Astrocyte (in vitro differentiated cells and primary cell): ENCODE results near the gene PDGFRB. TPM values are rescaled to one million over a fixed set of nuclear protein-coding genes. Genes with fewer than 3 reads are reported as not detected.

Experiments
- DNase-seq: peaks from one replicate; pipeline ENCODE4 v3.0.0-alpha.2; 2010; ENCODE audit warnings: low read depth
- FAIRE-seq: peaks from 2 replicates; lab custom pipeline; 2011; peaks lifted over from hg19 to GRCh38; lab: Jason Lieb, UNC
- H2AFZ ChIP-seq: 2 replicates; pipeline ENCODE4 v1.6.0; 2012; ENCODE audit warnings: low read depth, low read length, inconsistent platforms
- H3K27ac ChIP-seq: 2 replicates; pipeline ENCODE4 v1.5.1; 2011; ENCODE audit warnings: low read depth, low read length, inconsistent platforms
- H3K27me3 ChIP-seq: 2 replicates; pipeline ENCODE4 v1.6.0; 2011; ENCODE audit warnings: low read length, inconsistent platforms; ENCODE audit not compliant: insufficient read depth
- H3K36me3 ChIP-seq: 2 replicates; pipeline ENCODE4 v1.5.1; 2011; ENCODE audit warnings: low read length, inconsistent platforms; ENCODE audit not compliant: insufficient read depth
- H3K4me1 ChIP-seq: 2 replicates; pipeline ENCODE4 v1.5.1; 2011; ENCODE audit warnings: low read length, inconsistent platforms; ENCODE audit not compliant: insufficient read depth
- H3K4me2 ChIP-seq: 2 replicates; pipeline ENCODE4 v1.6.0; 2012; ENCODE audit warnings: low read length, inconsistent platforms
- H3K4me3 ChIP-seq: 2 replicates; pipeline ENCODE4 v1.5.1; 2011; ENCODE audit warnings: low read depth, mild to moderate bottlenecking, low read length, inconsistent platforms; ENCODE audit not compliant: insufficient read depth
- H3K79me2 ChIP-seq: 2 replicates; pipeline ENCODE4 v1.6.0; 2012; ENCODE audit warnings: mild to moderate bottlenecking, low read length, inconsistent platforms; ENCODE audit not compliant: insufficient read depth
- H3K9ac ChIP-seq: 2 replicates; pipeline ENCODE4 v1.6.0; 2012; ENCODE audit warnings: mild to moderate bottlenecking, low read length, inconsistent platforms
- H3K9me3 ChIP-seq: 2 replicates; pipeline ENCODE4 v1.5.1; 2012; ENCODE audit warnings: low read depth, mild to moderate bottlenecking, low read length, inconsistent platforms; ENCODE audit not compliant: insufficient read depth
- H4K20me1 ChIP-seq: 2 replicates; pipeline ENCODE4 v1.6.0; 2012; ENCODE audit warnings: low read length, inconsistent platforms; ENCODE audit not compliant: insufficient read depth
- H3K27ac Mint-ChIP-seq: one replicate; pipeline ENCODE4 v1.8.0; 2021; ENCODE audit warnings: mild to moderate bottlenecking, mixed read lengths; ENCODE audit not compliant: unreplicated experiment
- H3K27me3 Mint-ChIP-seq: one replicate; pipeline ENCODE4 v1.8.0; 2021; ENCODE audit warnings: low read depth, mixed read lengths; ENCODE audit not compliant: unreplicated experiment
- H3K36me3 Mint-ChIP-seq: one replicate; pipeline ENCODE4 v1.8.0; 2021; ENCODE audit warnings: low read depth, mixed read lengths; ENCODE audit not compliant: unreplicated experiment
- H3K4me1 Mint-ChIP-seq: one replicate; pipeline ENCODE4 v1.8.0; 2021; ENCODE audit warnings: low read depth, mixed read lengths; ENCODE audit not compliant: unreplicated experiment
- H3K4me3 Mint-ChIP-seq: one replicate; pipeline ENCODE4 v1.8.0; 2021; ENCODE audit warnings: mild to moderate bottlenecking, moderate library complexity, mixed read lengths; ENCODE audit not compliant: unreplicated experiment
- H3K9me3 Mint-ChIP-seq: one replicate; pipeline ENCODE4 v1.8.0; 2021; ENCODE audit warnings: mild to moderate bottlenecking, mixed read lengths; ENCODE audit not compliant: unreplicated experiment
- CTCF ChIP-seq: IDR thresholded peaks from 2 replicates; pipeline ENCODE4 v1.5.1; 2011; ENCODE audit warnings: low read depth, mild to moderate bottlenecking, inconsistent platforms, low read length, moderate library complexity; ENCODE audit not compliant: insufficient read depth
- EZH2 ChIP-seq: IDR thresholded peaks from 2 replicates; pipeline ENCODE4 v1.6.1; 2012; ENCODE audit warnings: mild to moderate bottlenecking, low read length, inconsistent platforms; ENCODE audit not compliant: insufficient read depth
- total RNA-seq: library from RNA; stranded (reverse); gene quantifications from 2 replicates; pipeline ENCODE4 v1.2.1, GENCODE V29; 2021

PDGFRB gene
- total RNA-seq, 1 donor from 2014 or later: 78.8 TPM

- no peaks in the 10 kb centered on the region for H3K36me3 ChIP-seq
- peaks cover 8% of the 10 kb centered on the region for H3K9me3 ChIP-seq
- H3K4me2 ChIP-seq: no peak overlapping the region
- Mint-ChIP-seq H3K27me3 (peaks cover 25% of the 10 kb centered on the region), H3K4me3 (no peak overlapping the region), H3K27ac (no peak overlapping the region), H3K4me1 (peaks cover 2% of the 10 kb centered on the region), H3K9me3 (peaks cover 8% of the 10 kb centered on the region), H3K36me3 (peaks cover 6% of the 10 kb centered on the region)
- TF ChIP-seq EZH2 (no peak), CTCF (no peak)
- no peak overlapping the region for H3K27ac ChIP-seq
- no peak for DNase-seq
- no peak for FAIRE-seq
- no peak overlapping the region for H2AFZ ChIP-seq
- H4K20me1 ChIP-seq: no peaks in the 10 kb centered on the region
- H3K4me1 ChIP-seq: no peaks in the 10 kb centered on the region
- no peak overlapping the region for H3K9ac ChIP-seq
- H3K27me3 ChIP-seq: no peaks in the 10 kb centered on the region
- no peaks in the 10 kb centered on the region for H3K79me2 ChIP-seq
- H3K4me3 ChIP-seq: no peak overlapping the region
Observed at GRCh38 chr5:150075233-150075632, 80.4 kb downstream of the PDGFRB start.

- Histone ChIP-seq H3K79me2 (no peaks in the 10 kb centered on the region), H3K4me1 (no peaks in the 10 kb centered on the region), H3K4me2 (no peak overlapping the region), H3K27ac (no peak overlapping the region), H3K9ac (no peak overlapping the region), H4K20me1 (no peaks in the 10 kb centered on the region), H2AFZ (no peak overlapping the region), H3K9me3 (peaks cover 8% of the 10 kb centered on the region), H3K4me3 (no peak overlapping the region), H3K27me3 (no peaks in the 10 kb centered on the region), H3K36me3 (no peaks in the 10 kb centered on the region)
- Mint-ChIP-seq H3K4me1 (peaks cover 2% of the 10 kb centered on the region), H3K4me3 (no peak overlapping the region), H3K36me3 (peaks cover 6% of the 10 kb centered on the region), H3K27me3 (peaks cover 17% of the 10 kb centered on the region), H3K27ac (no peak overlapping the region), H3K9me3 (peaks cover 8% of the 10 kb centered on the region)
- FAIRE-seq: no peak
- no peak for DNase-seq
- TF ChIP-seq CTCF: no peak
- no peak for TF ChIP-seq EZH2
Observed at GRCh38 chr5:150073677-150074076, 82.0 kb downstream of the PDGFRB start.

GRCh38 chr5:150073086-150073625 is 82.5 kb downstream of the PDGFRB start:
- Histone ChIP-seq H3K4me1 (peaks cover 5% of the 10 kb centered on the region), H3K27ac (no peak overlapping the region), H2AFZ (no peak overlapping the region), H3K36me3 (no peaks in the 10 kb centered on the region), H4K20me1 (no peaks in the 10 kb centered on the region), H3K9me3 (peaks cover 8% of the 10 kb centered on the region), H3K9ac (no peak overlapping the region), H3K79me2 (no peaks in the 10 kb centered on the region), H3K4me2 (no peak overlapping the region), H3K27me3 (no peaks in the 10 kb centered on the region), H3K4me3 (no peak overlapping the region)
- Mint-ChIP-seq H3K36me3 (peaks cover 2% of the 10 kb centered on the region), H3K27ac (no peak overlapping the region), H3K4me3 (no peak overlapping the region), H3K4me1 (peaks cover 4% of the 10 kb centered on the region), H3K27me3 (peaks cover 13% of the 10 kb centered on the region), H3K9me3 (peaks cover 5% of the 10 kb centered on the region)
- TF ChIP-seq EZH2 (no peak), CTCF (no peak)
- no peak for FAIRE-seq
- DNase-seq: no peak
